SK-N-SH treated with all-trans-retinoic acid at 6 μM for 48 hours (cell line): ENCODE data around the gene DMAC2.

Experiments used
- BACH2 ChIP-seq: fragments of 250-450 bp; sonication (Bioruptor Pico); IDR thresholded peaks from 2 replicates; pipeline ENCODE4 v1.9.0; 2021; ENCODE audit warnings: mild to moderate bottlenecking, borderline replicate concordance
- CSDC2 ChIP-seq: fragments of 250-450 bp; sonication (Bioruptor Pico); IDR thresholded peaks from 2 replicates; pipeline ENCODE4 v1.5.0; 2020; ENCODE audit warnings: mild to moderate bottlenecking, moderate library complexity
- GLIS3 ChIP-seq: fragments of 250-450 bp; sonication (Bioruptor Pico); IDR thresholded peaks from 2 replicates; pipeline ENCODE4 v1.5.0; 2020; ENCODE audit warnings: mild to moderate bottlenecking, moderate library complexity
- PATZ1 ChIP-seq: fragments of 250-450 bp; sonication (Bioruptor Pico); IDR thresholded peaks from 2 replicates; pipeline ENCODE4 v1.8.0; 2020; ENCODE audit warnings: mild to moderate bottlenecking, moderate library complexity, borderline replicate concordance
- RARB ChIP-seq: fragments of 250-450 bp; sonication (Bioruptor Pico); IDR thresholded peaks from 2 replicates; pipeline ENCODE4 v1.8.0; 2021; ENCODE audit warnings: mild to moderate bottlenecking, moderate library complexity
- SNAI2 ChIP-seq: fragments of 250-450 bp; sonication (Bioruptor Pico); IDR thresholded peaks from 2 replicates; pipeline ENCODE4 v1.5.0; 2020; ENCODE audit warnings: mild to moderate bottlenecking, moderate library complexity
- TCF4 ChIP-seq: fragments of 250-450 bp; sonication (Bioruptor Pico); IDR thresholded peaks from 2 replicates; pipeline ENCODE4 v1.8.0; 2021; ENCODE audit warnings: mild to moderate bottlenecking, moderate library complexity, borderline replicate concordance
- ZFP3 ChIP-seq: fragments of 250-450 bp; sonication (Bioruptor Pico); IDR thresholded peaks from 2 replicates; pipeline ENCODE4 v1.5.0; 2020; ENCODE audit warnings: mild to moderate bottlenecking, moderate library complexity
- TF ChIP-seq, protein P1 (sequence below): fragments of 250-450 bp; sonication (Bioruptor Pico); IDR thresholded peaks from 2 replicates; pipeline ENCODE4 v1.5.1; 2020; ENCODE audit warnings: low read depth, mild to moderate bottlenecking, moderate library complexity

- no peak for TF ChIP-seq BACH2 (CRISPR knock-in tag)
- TF ChIP-seq, protein P1, sequence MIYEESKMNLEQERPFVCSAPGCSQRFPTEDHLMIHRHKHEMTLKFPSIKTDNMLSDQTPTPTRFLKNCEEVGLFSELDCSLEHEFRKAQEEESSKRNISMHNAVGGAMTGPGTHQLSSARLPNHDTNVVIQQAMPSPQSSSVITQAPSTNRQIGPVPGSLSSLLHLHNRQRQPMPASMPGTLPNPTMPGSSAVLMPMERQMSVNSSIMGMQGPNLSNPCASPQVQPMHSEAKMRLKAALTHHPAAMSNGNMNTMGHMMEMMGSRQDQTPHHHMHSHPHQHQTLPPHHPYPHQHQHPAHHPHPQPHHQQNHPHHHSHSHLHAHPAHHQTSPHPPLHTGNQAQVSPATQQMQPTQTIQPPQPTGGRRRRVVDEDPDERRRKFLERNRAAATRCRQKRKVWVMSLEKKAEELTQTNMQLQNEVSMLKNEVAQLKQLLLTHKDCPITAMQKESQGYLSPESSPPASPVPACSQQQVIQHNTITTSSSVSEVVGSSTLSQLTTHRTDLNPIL: no peak
- no peak for TF ChIP-seq RARB
- TF ChIP-seq CSDC2 (CRISPR knock-in tag): no peak
- TF ChIP-seq PATZ1 (CRISPR knock-in tag): no peak
- no peak for TF ChIP-seq SNAI2 (CRISPR knock-in tag)
- TF ChIP-seq ZFP3 (CRISPR knock-in tag): no peak
- no peak for TF ChIP-seq TCF4 (CRISPR knock-in tag)
- no peak for TF ChIP-seq GLIS3
These were observed 30.4 kb downstream of the DMAC2 start for GRCh38 chr19:41409288-41409687.
